ENCODE data around the gene BPIFA1.

DNA sequence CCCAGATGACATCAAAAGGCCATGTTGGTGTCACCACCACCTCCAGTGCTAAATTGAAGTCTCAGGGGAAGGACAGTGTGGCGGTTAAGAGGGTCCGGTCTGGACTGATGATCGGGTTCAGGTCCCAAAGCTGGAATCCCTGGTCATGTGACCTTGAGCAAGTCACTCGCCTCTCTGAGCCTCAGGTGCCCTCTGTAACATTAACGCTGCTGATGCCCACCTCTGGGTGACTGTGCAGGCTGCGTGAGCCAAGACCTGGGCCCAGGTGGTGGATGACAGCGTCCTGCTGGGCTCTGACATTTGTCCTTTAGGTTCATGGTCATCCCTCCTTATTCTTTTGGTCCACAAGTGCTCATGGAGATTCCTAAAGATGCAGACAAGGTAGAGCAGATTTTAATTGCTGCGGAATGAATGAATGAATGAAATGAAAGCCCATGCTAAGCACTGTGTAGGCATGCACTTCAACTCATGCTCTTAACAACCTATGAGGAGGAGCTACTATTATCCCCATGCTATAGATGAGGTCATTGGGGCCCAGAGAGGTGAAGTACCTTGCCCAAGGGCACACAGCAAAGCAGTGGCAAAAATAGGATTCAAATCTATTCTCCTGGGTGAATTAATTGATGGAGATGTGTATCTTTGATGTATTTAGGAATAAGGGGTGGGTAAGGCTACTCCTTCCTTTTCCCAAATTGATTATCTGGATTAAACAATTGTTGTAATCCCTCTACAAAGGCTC is 46.6 kb downstream of the BPIFA1 start:
- TF ChIP-seq, protein P1, sequence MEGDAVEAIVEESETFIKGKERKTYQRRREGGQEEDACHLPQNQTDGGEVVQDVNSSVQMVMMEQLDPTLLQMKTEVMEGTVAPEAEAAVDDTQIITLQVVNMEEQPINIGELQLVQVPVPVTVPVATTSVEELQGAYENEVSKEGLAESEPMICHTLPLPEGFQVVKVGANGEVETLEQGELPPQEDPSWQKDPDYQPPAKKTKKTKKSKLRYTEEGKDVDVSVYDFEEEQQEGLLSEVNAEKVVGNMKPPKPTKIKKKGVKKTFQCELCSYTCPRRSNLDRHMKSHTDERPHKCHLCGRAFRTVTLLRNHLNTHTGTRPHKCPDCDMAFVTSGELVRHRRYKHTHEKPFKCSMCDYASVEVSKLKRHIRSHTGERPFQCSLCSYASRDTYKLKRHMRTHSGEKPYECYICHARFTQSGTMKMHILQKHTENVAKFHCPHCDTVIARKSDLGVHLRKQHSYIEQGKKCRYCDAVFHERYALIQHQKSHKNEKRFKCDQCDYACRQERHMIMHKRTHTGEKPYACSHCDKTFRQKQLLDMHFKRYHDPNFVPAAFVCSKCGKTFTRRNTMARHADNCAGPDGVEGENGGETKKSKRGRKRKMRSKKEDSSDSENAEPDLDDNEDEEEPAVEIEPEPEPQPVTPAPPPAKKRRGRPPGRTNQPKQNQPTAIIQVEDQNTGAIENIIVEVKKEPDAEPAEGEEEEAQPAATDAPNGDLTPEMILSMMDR (IDR thresholded peaks at IDR 0.05) = no peak
- TF ChIP-seq POLR2A (IDR thresholded peaks at IDR 0.05) = no peak
